ENCODE measurements around the gene SLC25A42. TPM values are rescaled to one million over a fixed set of nuclear protein-coding genes. Genes with fewer than 3 reads are reported as not detected.

SLC25A42 gene
- total and polyA plus RNA-seq, 2 donors (not counting 1 experiment from before 2014, with no cell fraction given), result 36.5 to 83.9 TPM

DNA sequence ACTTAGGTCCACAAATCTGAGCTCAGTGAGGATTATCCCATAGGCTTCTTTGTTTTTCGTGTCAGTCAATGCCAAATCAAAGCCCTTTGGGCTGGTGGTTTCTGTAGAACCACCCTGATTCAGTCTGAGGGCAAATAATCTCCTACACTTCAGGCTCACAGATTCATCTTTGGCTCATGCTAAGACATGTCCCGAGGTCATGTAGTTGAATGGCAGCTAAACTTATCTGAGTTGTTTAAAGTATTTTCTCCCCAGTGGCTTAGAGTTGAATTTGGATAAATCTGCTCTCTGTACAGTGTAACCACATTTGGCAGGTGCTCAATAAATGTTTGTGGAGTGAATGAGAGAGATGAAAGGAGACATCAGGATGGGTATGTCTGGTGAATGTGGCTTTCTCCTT is 13.1 kb upstream of the SLC25A42 start:
- Mint-ChIP-seq H3K27ac (no peak overlapping the region), H3K27me3 (no peaks in the 10 kb centered on the region), H3K4me3 (no peak overlapping the region), H3K4me1 (no peaks in the 10 kb centered on the region), H3K9me3 (ENCODE audit: insufficient read depth) (no peaks in the 10 kb centered on the region)
- H4K20me1 ChIP-seq (ENCODE audit: control insufficient read depth, insufficient read depth, low read length, poor library complexity, severe bottlenecking), result no peaks in the 10 kb centered on the region
- no peak overlapping the region for H3K9ac ChIP-seq (ENCODE audit: low read length)
- no peak overlapping the region for H3K4me3 ChIP-seq (ENCODE audit: control extremely low read depth in 1 of 5, extremely low read depth in 1 of 5, insufficient read depth in 1 of 5, low read depth in 2 of 5, low read length in 4 of 5)
- CTCF ChIA-PET, result interaction anchor here (1.0 to 5.6 kb wide), 6 partner anchors 12 to 124 kb away, joined by 3 to 82 read pairs (median 6); no protein-coding TSS in a partner anchor
- no peaks in the 10 kb centered on the region for H3K27me3 ChIP-seq (replicated peaks in 1 of 4; ENCODE audit: control extremely low read depth in 1 of 4, control insufficient read depth in 3 of 4, insufficient read depth in 4 of 4, low read length in 3 of 4)
- DNase-seq (no peak), ATAC-seq (ENCODE audit: low read depth) (no peak)
- H3K27ac ChIP-seq (ENCODE audit: low read length in 2 of 2), result no peak overlapping the region
- H2AFZ ChIP-seq (ENCODE audit: insufficient read depth, low read depth, low read length, poor library complexity, severe bottlenecking), result no peak overlapping the region
- peaks cover 32% of the 10 kb centered on the region for H3K79me2 ChIP-seq (ENCODE audit: control insufficient read depth, insufficient read depth, low read length)
- H3K4me2 ChIP-seq (replicated peaks; ENCODE audit: low read depth, low read length, poor library complexity, severe bottlenecking), result no peak overlapping the region
- TF ChIP-seq, protein P1, sequence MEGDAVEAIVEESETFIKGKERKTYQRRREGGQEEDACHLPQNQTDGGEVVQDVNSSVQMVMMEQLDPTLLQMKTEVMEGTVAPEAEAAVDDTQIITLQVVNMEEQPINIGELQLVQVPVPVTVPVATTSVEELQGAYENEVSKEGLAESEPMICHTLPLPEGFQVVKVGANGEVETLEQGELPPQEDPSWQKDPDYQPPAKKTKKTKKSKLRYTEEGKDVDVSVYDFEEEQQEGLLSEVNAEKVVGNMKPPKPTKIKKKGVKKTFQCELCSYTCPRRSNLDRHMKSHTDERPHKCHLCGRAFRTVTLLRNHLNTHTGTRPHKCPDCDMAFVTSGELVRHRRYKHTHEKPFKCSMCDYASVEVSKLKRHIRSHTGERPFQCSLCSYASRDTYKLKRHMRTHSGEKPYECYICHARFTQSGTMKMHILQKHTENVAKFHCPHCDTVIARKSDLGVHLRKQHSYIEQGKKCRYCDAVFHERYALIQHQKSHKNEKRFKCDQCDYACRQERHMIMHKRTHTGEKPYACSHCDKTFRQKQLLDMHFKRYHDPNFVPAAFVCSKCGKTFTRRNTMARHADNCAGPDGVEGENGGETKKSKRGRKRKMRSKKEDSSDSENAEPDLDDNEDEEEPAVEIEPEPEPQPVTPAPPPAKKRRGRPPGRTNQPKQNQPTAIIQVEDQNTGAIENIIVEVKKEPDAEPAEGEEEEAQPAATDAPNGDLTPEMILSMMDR (IDR thresholded peaks at IDR 0.05), result no peak
- no peak for TF ChIP-seq EZH2 (IDR thresholded peaks at IDR 0.05; ENCODE audit: borderline replicate concordance, insufficient read depth, low read depth, low read length, poor library complexity, severe bottlenecking)
- no peaks in the 10 kb centered on the region for H3K4me1 ChIP-seq (ENCODE audit: control insufficient read depth in 2 of 2, insufficient read depth in 2 of 2, low read length in 2 of 2)
- intact Hi-C loops (cut with micrococcal nuclease), result no loop called here
- WGBS (ENCODE audit: insufficient coverage), result 100% methylated on average over 1 of the region's 2 CpGs
- H3K9me3 ChIP-seq (ENCODE audit: control extremely low read depth in 1 of 3, control insufficient read depth in 2 of 3, insufficient read depth in 1 of 3, low read length in 2 of 3), result no peaks in the 10 kb centered on the region
- peaks cover 0 to 43% of the 10 kb centered on the region in 2 experiments for H3K36me3 ChIP-seq (replicated peaks in 1 of 2; ENCODE audit: control extremely low read depth in 1 of 2, control insufficient read depth in 1 of 2, extremely low read depth in 1 of 2, insufficient read depth in 2 of 2, low read length in 1 of 2)
- POLR2A ChIA-PET, result no interaction called here

DNA sequence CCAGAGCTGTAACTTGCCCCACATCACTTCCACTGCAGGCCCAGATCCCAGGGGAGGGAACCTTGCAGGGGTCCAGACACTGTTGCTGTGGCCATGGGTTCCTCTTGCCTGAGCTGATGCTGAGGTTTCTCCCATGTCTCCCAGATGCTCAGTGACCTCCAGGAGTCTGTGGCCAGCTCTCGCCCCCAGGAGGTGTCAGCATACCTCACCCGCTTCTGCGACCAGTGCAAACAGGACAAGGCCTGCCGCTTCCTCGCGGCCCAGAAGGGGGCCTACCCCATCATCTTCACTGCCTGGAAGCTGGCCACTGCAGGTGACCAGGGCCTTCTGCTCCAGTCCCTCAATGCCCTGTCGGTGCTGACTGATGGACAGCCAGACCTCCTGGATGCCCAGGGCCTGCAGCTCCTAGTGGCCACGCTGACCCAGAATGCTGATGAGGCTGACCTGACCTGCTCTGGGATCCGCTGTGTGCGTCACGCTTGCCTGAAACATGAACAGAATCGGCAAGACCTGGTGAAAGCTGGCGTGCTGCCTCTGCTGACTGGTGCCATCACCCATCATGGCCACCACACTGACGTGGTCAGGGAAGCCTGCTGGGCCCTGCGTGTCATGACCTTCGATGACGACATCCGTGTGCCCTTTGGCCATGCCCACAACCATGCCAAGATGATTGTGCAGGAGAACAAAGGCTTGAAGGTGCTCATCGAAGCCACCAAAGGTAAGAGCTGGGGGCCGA is 12.1 kb upstream of the SLC25A42 start:
- TF ChIP-seq, protein P1 (IDR thresholded peaks at IDR 0.05), result no peak
- TF ChIP-seq EZH2 (IDR thresholded peaks at IDR 0.05; ENCODE audit: borderline replicate concordance, insufficient read depth, low read depth, low read length, poor library complexity, severe bottlenecking), result no peak
- Histone ChIP-seq H3K79me2 (ENCODE audit: control insufficient read depth, insufficient read depth, low read length) (peaks cover 29% of the 10 kb centered on the region), H3K27ac (ENCODE audit: low read length in 2 of 2) (no peak overlapping the region), H3K4me3 (ENCODE audit: control extremely low read depth in 1 of 5, extremely low read depth in 1 of 5, insufficient read depth in 1 of 5, low read depth in 2 of 5, low read length in 4 of 5) (no peak overlapping the region), H3K9ac (ENCODE audit: low read length) (no peak overlapping the region), H3K4me2 (replicated peaks; ENCODE audit: low read depth, low read length, poor library complexity, severe bottlenecking) (no peak overlapping the region), H3K36me3 (replicated peaks in 1 of 2; ENCODE audit: control extremely low read depth in 1 of 2, control insufficient read depth in 1 of 2, extremely low read depth in 1 of 2, insufficient read depth in 2 of 2, low read length in 1 of 2) (peaks cover 0 to 45% of the 10 kb centered on the region in 2 experiments), H2AFZ (ENCODE audit: insufficient read depth, low read depth, low read length, poor library complexity, severe bottlenecking) (no peak overlapping the region), H4K20me1 (ENCODE audit: control insufficient read depth, insufficient read depth, low read length, poor library complexity, severe bottlenecking) (no peaks in the 10 kb centered on the region), H3K9me3 (ENCODE audit: control extremely low read depth in 1 of 3, control insufficient read depth in 2 of 3, insufficient read depth in 1 of 3, low read length in 2 of 3) (no peaks in the 10 kb centered on the region), H3K27me3 (replicated peaks in 1 of 4; ENCODE audit: control extremely low read depth in 1 of 4, control insufficient read depth in 3 of 4, insufficient read depth in 4 of 4, low read length in 3 of 4) (no peaks in the 10 kb centered on the region), H3K4me1 (ENCODE audit: control insufficient read depth in 2 of 2, insufficient read depth in 2 of 2, low read length in 2 of 2) (no peaks in the 10 kb centered on the region)
- CTCF ChIA-PET, result interaction anchor here (0.7 to 5.6 kb wide), 9 partner anchors 12 to 123 kb away, joined by 3 to 82 read pairs (median 6); no protein-coding TSS in a partner anchor
- ATAC-seq (ENCODE audit: low read depth), result no peak
- no peaks in the 10 kb centered on the region for H3K27me3 Mint-ChIP-seq
- POLR2A ChIA-PET, result no interaction called here
- WGBS (ENCODE audit: insufficient coverage), result 97% methylated on average over 20 of the region's 20 CpGs
- no peaks in the 10 kb centered on the region for H3K9me3 Mint-ChIP-seq (ENCODE audit: insufficient read depth)
- DNase-seq, result no peak
- no peak overlapping the region for H3K27ac Mint-ChIP-seq
- no peak overlapping the region for H3K4me3 Mint-ChIP-seq
- H3K4me1 Mint-ChIP-seq, result no peaks in the 10 kb centered on the region
- intact Hi-C loops (cut with micrococcal nuclease), result no loop called here
